ENCODE results near the gene LRRK2.

DNA sequence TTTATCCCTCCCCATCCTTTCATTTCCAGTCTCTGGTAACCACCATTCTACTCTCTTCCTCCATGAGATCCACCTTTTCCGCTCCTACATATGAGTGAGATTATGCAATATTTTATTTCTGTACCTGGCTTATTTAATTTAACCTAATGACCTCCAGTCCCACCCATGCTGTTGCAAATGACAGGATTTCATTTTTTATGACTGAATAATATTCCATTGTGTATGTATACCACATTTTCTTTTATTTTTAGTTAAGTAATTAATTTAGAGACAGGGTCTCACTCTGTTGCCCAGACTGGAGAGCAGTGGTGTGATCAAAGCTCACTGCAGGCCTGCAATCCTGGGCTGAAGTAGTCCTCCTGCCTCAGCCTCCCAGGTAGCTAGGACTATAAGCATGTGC is 2.6 kb downstream of the LRRK2 start:
- TF ChIP-seq, protein P1, sequence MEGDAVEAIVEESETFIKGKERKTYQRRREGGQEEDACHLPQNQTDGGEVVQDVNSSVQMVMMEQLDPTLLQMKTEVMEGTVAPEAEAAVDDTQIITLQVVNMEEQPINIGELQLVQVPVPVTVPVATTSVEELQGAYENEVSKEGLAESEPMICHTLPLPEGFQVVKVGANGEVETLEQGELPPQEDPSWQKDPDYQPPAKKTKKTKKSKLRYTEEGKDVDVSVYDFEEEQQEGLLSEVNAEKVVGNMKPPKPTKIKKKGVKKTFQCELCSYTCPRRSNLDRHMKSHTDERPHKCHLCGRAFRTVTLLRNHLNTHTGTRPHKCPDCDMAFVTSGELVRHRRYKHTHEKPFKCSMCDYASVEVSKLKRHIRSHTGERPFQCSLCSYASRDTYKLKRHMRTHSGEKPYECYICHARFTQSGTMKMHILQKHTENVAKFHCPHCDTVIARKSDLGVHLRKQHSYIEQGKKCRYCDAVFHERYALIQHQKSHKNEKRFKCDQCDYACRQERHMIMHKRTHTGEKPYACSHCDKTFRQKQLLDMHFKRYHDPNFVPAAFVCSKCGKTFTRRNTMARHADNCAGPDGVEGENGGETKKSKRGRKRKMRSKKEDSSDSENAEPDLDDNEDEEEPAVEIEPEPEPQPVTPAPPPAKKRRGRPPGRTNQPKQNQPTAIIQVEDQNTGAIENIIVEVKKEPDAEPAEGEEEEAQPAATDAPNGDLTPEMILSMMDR (conservative IDR thresholded peaks at IDR 0.05; ENCODE audit: low read length): no peak
- TF ChIP-seq EZH2phosphoT487 (IDR thresholded peaks at IDR 0.05; ENCODE audit: borderline replicate concordance, low read depth, low read length): no peak

All from OCI-LY7 (cell line).